NCI-H1694 treated with DMSO at 0.1 percent for 48 hours (cell line): Measurements from ENCODE around the gene LSM10.

Experiments used
- DNase-seq: peaks from one replicate; lab custom pipeline; 2025; lab: John Stamatoyannopoulos, UW

LSM10 gene

GRCh38 chr1:36408479-36408878 is 10.8 kb upstream of the LSM10 start:
- no peak for DNase-seq

GRCh38 chr1:36406440-36406839 is 8.7 kb upstream of the LSM10 start:
- no peak for DNase-seq

GRCh38 chr1:36402504-36402890 is 4.8 kb upstream of the LSM10 start:
- DNase-seq: no peak

- no peak for DNase-seq
These were observed 4.1 kb upstream of the LSM10 start for GRCh38 chr1:36401602-36402503.

GRCh38 chr1:36400825-36401601 is 3.3 kb upstream of the LSM10 start:
- DNase-seq: no peak

GRCh38 chr1:36400514-36400824 is 2.8 kb upstream of the LSM10 start:
- DNase-seq: peak; percentile 1

- no peak for DNase-seq
These were observed 766 bp upstream of the LSM10 start for GRCh38 chr1:36398370-36398977.

- DNase-seq: no peak
These were observed 678 bp downstream of the LSM10 start for GRCh38 chr1:36397083-36397377.

- no peak for DNase-seq
These were observed 1.3 kb downstream of the LSM10 start for GRCh38 chr1:36396359-36396758.

- DNase-seq: no peak
These were observed 4.0 kb downstream of the LSM10 start for GRCh38 chr1:36393686-36394085.

- no peak for DNase-seq
These were observed 4.9 kb downstream of the LSM10 start for GRCh38 chr1:36392836-36393235.

GRCh38 chr1:36391271-36391670 is 6.4 kb downstream of the LSM10 start:
- no peak for DNase-seq

- no peak for DNase-seq
These were observed 7.3 kb downstream of the LSM10 start for GRCh38 chr1:36390411-36390810.

GRCh38 chr1:36389999-36390398 is 7.7 kb downstream of the LSM10 start:
- DNase-seq: no peak

- no peak for DNase-seq
These were observed 8.4 kb downstream of the LSM10 start for GRCh38 chr1:36389261-36389660.

GRCh38 chr1:36387141-36387949 is 10.4 kb downstream of the LSM10 start:
- no peak for DNase-seq

GRCh38 chr1:36386265-36387140 is 11.2 kb downstream of the LSM10 start:
- peak; percentile 70 for DNase-seq

GRCh38 chr1:36385410-36386264 is 12.1 kb downstream of the LSM10 start, which contains the start of gene STK40:
Gene STK40, minus strand, starts transcription at chr1:36385924. Its CDS starts 24,592 bp downstream, at chr1:36361332.
- DNase-seq: peak; percentile 95

- no peak for DNase-seq
These were observed 12.9 kb downstream of the LSM10 start for GRCh38 chr1:36384542-36385409.
